ENCODE data around the gene PRKN.

PRKN gene

DNA sequence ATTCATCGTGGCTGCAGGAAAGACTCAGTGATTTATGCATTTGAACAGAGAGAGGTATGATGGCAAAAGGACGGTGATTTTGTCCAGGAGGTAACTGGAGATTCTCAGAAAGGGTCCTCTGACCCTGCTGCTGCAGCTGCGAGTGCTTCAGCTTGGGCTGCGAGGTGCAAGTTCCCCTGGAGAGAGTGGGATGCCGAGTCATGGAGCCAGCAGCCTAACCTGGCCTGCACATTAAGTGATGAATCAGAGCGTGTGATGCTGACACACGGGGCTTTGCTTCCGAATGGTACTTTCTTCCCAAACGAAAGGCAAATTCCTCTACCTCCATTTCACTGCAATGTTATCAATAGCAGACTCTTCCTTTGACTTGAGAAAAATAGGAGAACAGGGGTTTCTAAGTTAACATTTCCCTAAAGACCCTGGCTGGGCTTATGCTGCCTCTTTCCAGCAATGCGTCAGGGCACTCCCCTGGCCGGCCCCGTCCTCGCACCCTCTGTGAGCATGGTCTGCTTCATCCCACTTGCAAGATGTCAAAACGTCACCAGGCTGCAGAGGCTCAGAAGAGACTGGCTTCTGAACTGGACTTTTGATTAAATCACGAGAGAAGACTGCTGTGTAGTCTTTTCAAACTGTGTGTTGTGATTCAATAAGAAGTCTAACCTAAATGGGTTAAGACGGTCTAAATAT lies 825.7 kb downstream of the PRKN start:
- CTCF ChIA-PET: no interaction called here
- no peaks in the 10 kb centered on the region for H3K9me3 ChIP-seq (ENCODE audit: control insufficient read depth, insufficient read depth, low read depth, low read length)

DNA sequence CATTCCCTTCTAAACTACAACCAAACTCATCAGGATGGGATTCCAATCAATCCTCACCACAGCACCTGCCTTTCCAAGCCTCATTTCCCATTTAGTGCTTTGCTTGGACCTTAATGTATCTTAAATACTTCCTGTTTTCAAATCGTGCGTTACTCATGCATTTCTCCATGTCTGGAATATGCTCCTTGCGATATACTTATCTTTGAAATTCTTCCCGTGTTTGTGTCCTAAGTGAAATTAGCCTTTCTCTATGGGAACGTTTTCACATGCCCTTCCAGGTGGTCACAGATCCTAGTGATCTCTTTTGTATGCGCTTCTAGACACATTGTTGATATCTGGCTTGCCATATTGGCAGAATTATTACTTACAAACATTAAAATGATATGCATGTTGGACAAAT lies 833.1 kb downstream of the PRKN start:
- Histone ChIP-seq H3K36me3 (ENCODE audit: control insufficient read depth in 2 of 2, insufficient read depth in 1 of 2, low read length in 2 of 2) (no peaks in the 10 kb centered on the region), H3K4me3 (ENCODE audit: low read depth, low read length) (no peak overlapping the region), H3K4me1 (ENCODE audit: control insufficient read depth, insufficient read depth, low read length) (peaks cover 9% of the 10 kb centered on the region), H3K27ac (ENCODE audit: extremely low read depth, low read depth, low read length) (no peak overlapping the region), H3K9me3 (ENCODE audit: control insufficient read depth, insufficient read depth, low read depth, low read length) (no peaks in the 10 kb centered on the region)
- POLR2A ChIA-PET: no interaction called here
- CTCF ChIA-PET: no interaction called here
- TF ChIP-seq, protein P1, sequence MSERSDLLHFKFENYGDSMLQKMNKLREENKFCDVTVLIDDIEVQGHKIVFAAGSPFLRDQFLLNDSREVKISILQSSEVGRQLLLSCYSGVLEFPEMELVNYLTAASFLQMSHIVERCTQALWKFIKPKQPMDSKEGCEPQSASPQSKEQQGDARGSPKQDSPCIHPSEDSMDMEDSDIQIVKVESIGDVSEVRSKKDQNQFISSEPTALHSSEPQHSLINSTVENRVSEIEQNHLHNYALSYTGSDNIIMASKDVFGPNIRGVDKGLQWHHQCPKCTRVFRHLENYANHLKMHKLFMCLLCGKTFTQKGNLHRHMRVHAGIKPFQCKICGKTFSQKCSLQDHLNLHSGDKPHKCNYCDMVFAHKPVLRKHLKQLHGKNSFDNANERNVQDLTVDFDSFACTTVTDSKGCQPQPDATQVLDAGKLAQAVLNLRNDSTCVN (tag by site-specific recombination; optimal IDR thresholded peaks at IDR 0.05): no peak
- TF ChIP-seq ZNF76 (tag by site-specific recombination; IDR thresholded peaks at IDR 0.05; ENCODE audit: borderline replicate concordance, low read depth) (no peak), ZNF423 (tag by site-specific recombination; IDR thresholded peaks at IDR 0.05) (no peak), TRIM28 (IDR thresholded peaks at IDR 0.05; ENCODE audit: borderline replicate concordance, low read length) (no peak), ZNF157 (tag by site-specific recombination; IDR thresholded peaks at IDR 0.05) (no peak), ZNF23 (tag by site-specific recombination; IDR thresholded peaks at IDR 0.05; ENCODE audit: borderline replicate concordance) (no peak)
- TF ChIP-seq, protein P2, sequence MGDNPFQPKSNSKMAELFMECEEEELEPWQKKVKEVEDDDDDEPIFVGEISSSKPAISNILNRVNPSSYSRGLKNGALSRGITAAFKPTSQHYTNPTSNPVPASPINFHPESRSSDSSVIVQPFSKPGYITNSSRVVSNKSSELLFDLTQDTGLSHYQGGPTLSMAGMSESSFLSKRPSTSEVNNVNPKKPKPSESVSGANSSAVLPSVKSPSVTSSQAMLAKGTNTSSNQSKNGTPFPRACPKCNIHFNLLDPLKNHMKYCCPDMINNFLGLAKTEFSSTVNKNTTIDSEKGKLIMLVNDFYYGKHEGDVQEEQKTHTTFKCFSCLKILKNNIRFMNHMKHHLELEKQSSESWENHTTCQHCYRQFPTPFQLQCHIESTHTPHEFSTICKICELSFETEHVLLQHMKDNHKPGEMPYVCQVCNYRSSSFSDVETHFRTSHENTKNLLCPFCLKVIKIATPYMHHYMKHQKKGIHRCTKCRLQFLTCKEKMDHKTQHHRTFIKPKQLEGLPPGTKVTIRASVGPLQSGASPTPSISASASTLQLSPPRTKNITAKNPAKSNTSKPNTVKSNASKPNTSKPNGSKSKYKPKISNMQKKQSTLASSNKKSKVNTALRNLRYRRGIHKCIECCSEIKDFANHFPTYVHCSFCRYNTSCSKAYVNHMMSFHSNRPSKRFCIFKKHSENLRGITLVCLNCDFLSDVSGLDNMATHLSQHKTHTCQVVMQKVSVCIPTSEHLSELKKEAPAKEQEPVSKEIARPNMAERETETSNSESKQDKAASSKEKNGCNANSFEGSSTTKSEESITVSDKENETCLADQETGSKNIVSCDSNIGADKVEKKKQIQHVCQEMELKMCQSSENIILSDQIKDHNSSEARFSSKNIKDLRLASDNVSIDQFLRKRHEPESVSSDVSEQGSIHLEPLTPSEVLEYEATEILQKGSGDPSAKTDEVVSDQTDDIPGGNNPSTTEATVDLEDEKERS (tag by site-specific recombination; IDR thresholded peaks at IDR 0.05): no peak

More for the DNA sequence above, 825.7 kb downstream of the PRKN start:
- POLR2A ChIA-PET: no interaction called here
- H3K36me3 ChIP-seq (ENCODE audit: control insufficient read depth in 2 of 2, insufficient read depth in 1 of 2, low read length in 2 of 2): no peaks in the 10 kb centered on the region
- H3K27ac ChIP-seq (ENCODE audit: extremely low read depth, low read depth, low read length): no peak overlapping the region
- TF ChIP-seq ZNF391 (tag by site-specific recombination; IDR thresholded peaks at IDR 0.05; ENCODE audit: borderline replicate concordance, low read depth): no peak
- TF ChIP-seq ZNF670 (tag by site-specific recombination; IDR thresholded peaks at IDR 0.05; ENCODE audit: low read depth): no peak
- TF ChIP-seq, protein P3, sequence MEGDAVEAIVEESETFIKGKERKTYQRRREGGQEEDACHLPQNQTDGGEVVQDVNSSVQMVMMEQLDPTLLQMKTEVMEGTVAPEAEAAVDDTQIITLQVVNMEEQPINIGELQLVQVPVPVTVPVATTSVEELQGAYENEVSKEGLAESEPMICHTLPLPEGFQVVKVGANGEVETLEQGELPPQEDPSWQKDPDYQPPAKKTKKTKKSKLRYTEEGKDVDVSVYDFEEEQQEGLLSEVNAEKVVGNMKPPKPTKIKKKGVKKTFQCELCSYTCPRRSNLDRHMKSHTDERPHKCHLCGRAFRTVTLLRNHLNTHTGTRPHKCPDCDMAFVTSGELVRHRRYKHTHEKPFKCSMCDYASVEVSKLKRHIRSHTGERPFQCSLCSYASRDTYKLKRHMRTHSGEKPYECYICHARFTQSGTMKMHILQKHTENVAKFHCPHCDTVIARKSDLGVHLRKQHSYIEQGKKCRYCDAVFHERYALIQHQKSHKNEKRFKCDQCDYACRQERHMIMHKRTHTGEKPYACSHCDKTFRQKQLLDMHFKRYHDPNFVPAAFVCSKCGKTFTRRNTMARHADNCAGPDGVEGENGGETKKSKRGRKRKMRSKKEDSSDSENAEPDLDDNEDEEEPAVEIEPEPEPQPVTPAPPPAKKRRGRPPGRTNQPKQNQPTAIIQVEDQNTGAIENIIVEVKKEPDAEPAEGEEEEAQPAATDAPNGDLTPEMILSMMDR (tag by site-specific recombination; IDR thresholded peaks at IDR 0.05): no peak
- TF ChIP-seq, protein P4, sequence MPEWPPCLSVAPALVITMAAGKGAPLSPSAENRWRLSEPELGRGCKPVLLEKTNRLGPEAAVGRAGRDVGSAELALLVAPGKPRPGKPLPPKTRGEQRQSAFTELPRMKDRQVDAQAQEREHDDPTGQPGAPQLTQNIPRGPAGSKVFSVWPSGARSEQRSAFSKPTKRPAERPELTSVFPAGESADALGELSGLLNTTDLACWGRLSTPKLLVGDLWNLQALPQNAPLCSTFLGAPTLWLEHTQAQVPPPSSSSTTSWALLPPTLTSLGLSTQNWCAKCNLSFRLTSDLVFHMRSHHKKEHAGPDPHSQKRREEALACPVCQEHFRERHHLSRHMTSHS (tag by site-specific recombination; IDR thresholded peaks at IDR 0.05): no peak
- no peak for TF ChIP-seq ZFHX2 (tag by site-specific recombination; conservative IDR thresholded peaks at IDR 0.05)
- TF ChIP-seq ZNF239 (tag by site-specific recombination; IDR thresholded peaks at IDR 0.05): no peak
- TF ChIP-seq ZNF677 (tag by site-specific recombination; IDR thresholded peaks at IDR 0.05): no peak
- TF ChIP-seq ZNF621 (tag by site-specific recombination; IDR thresholded peaks at IDR 0.05): no peak
- TF ChIP-seq ZNF404 (tag by site-specific recombination; IDR thresholded peaks at IDR 0.05): no peak
- no peak for TF ChIP-seq ZBTB48 (tag by site-specific recombination; IDR thresholded peaks at IDR 0.05)
- no peak for TF ChIP-seq ZNF324 (tag by site-specific recombination; IDR thresholded peaks at IDR 0.05)
- TF ChIP-seq, protein P5, sequence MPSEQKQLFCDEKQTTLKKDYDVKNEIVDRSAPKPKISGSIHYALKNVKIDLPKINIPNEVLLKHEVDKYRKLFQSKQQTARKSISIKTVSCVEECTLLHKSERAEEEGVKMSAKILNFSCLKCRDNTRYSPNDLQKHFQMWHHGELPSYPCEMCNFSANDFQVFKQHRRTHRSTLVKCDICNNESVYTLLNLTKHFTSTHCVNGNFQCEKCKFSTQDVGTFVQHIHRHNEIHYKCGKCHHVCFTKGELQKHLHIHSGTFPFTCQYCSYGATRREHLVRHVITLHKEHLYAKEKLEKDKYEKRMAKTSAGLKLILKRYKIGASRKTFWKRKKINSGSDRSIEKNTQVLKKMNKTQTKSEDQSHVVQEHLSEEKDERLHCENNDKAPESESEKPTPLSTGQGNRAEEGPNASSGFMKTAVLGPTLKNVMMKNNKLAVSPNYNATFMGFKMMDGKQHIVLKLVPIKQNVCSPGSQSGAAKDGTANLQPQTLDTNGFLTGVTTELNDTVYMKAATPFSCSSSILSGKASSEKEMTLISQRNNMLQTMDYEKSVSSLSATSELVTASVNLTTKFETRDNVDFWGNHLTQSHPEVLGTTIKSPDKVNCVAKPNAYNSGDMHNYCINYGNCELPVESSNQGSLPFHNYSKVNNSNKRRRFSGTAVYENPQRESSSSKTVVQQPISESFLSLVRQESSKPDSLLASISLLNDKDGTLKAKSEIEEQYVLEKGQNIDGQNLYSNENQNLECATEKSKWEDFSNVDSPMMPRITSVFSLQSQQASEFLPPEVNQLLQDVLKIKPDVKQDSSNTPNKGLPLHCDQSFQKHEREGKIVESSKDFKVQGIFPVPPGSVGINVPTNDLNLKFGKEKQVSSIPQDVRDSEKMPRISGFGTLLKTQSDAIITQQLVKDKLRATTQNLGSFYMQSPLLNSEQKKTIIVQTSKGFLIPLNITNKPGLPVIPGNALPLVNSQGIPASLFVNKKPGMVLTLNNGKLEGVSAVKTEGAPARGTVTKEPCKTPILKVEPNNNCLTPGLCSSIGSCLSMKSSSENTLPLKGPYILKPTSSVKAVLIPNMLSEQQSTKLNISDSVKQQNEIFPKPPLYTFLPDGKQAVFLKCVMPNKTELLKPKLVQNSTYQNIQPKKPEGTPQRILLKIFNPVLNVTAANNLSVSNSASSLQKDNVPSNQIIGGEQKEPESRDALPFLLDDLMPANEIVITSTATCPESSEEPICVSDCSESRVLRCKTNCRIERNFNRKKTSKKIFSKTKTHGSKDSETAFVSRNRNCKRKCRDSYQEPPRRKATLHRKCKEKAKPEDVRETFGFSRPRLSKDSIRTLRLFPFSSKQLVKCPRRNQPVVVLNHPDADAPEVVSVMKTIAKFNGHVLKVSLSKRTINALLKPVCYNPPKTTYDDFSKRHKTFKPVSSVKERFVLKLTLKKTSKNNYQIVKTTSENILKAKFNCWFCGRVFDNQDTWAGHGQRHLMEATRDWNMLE (tag by site-specific recombination; conservative IDR thresholded peaks at IDR 0.05; ENCODE audit: low read depth): no peak
- TF ChIP-seq ZNF2 (tag by site-specific recombination; IDR thresholded peaks at IDR 0.05): no peak
- TF ChIP-seq, protein P6, sequence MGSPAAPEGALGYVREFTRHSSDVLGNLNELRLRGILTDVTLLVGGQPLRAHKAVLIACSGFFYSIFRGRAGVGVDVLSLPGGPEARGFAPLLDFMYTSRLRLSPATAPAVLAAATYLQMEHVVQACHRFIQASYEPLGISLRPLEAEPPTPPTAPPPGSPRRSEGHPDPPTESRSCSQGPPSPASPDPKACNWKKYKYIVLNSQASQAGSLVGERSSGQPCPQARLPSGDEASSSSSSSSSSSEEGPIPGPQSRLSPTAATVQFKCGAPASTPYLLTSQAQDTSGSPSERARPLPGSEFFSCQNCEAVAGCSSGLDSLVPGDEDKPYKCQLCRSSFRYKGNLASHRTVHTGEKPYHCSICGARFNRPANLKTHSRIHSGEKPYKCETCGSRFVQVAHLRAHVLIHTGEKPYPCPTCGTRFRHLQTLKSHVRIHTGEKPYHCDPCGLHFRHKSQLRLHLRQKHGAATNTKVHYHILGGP (tag by site-specific recombination; IDR thresholded peaks at IDR 0.05): no peak
- H3K4me3 ChIP-seq (ENCODE audit: low read depth, low read length): no peak overlapping the region
- H3K4me1 ChIP-seq (ENCODE audit: control insufficient read depth, insufficient read depth, low read length): no peaks in the 10 kb centered on the region
